ACC112 (cell line): ENCODE measurements around the gene NIT2.

ENCODE experiments used
- H2AFZ ChIP-seq: fragments of 200-600 bp; sonication (generic); one replicate; pipeline ENCODE4 v1.6.0; 2017; ENCODE audit warnings: antibody characterized with exemption, low read length; ENCODE audit not compliant: unreplicated experiment
- H3K27ac ChIP-seq: fragments of 200-600 bp; sonication (generic); 2 replicates; pipeline ENCODE4 v1.5.1; 2014; ENCODE audit warnings: low read depth, mild to moderate bottlenecking, antibody characterized with exemption, low read length, moderate library complexity
- H3K27me3 ChIP-seq: fragments of 200-600 bp; sonication (generic); 2 replicates; pipeline ENCODE4 v1.6.1; 2014; ENCODE audit warnings: mild to moderate bottlenecking, antibody characterized with exemption, low read length, moderate library complexity, mixed read lengths; ENCODE audit not compliant: insufficient read depth
- H3K36me3 ChIP-seq: fragments of 200-600 bp; sonication (generic); 2 replicates; pipeline ENCODE4 v1.6.1; 2016; ENCODE audit warnings: mild to moderate bottlenecking, antibody characterized with exemption, low read length, moderate library complexity, mixed read lengths; ENCODE audit not compliant: insufficient read depth
- H3K4me1 ChIP-seq: fragments of 200-600 bp; sonication (generic); one replicate; pipeline ENCODE4 v1.6.1; 2016; ENCODE audit warnings: low read length, mixed read lengths; ENCODE audit not compliant: insufficient read depth, unreplicated experiment, control insufficient read depth
- H3K4me3 ChIP-seq: fragments of 200-600 bp; sonication (generic); 2 replicates; pipeline ENCODE4 v1.5.1; 2014; ENCODE audit warnings: mild to moderate bottlenecking, low read depth, low read length
- H3K79me2 ChIP-seq: fragments of 200-600 bp; sonication (generic); one replicate; pipeline ENCODE4 v1.6.0; 2016; ENCODE audit warnings: low read length; ENCODE audit not compliant: control insufficient read depth, unreplicated experiment, insufficient read depth

NIT2 gene

GRCh38 chr3:100360757-100361496, 26.4 kb downstream of the NIT2 start:
- peaks cover 45% of the 10 kb centered on the region for H3K36me3 ChIP-seq

GRCh38 chr3:100361897-100362296, 27.3 kb downstream of the NIT2 start:
- peaks cover 53% of the 10 kb centered on the region for H3K36me3 ChIP-seq
- no peaks in the 10 kb centered on the region for H3K4me1 ChIP-seq
- no peak overlapping the region for H2AFZ ChIP-seq
- no peaks in the 10 kb centered on the region for H3K27me3 ChIP-seq
- no peaks in the 10 kb centered on the region for H3K79me2 ChIP-seq
- no peak overlapping the region for H3K4me3 ChIP-seq
- no peak overlapping the region for H3K27ac ChIP-seq

More at GRCh38 chr3:100360757-100361496, 26.4 kb downstream of the NIT2 start:
- Histone ChIP-seq H2AFZ (no peak overlapping the region), H3K79me2 (no peaks in the 10 kb centered on the region), H3K4me1 (no peaks in the 10 kb centered on the region), H3K27ac (no peak overlapping the region), H3K4me3 (no peak overlapping the region), H3K27me3 (no peaks in the 10 kb centered on the region)

DNA sequence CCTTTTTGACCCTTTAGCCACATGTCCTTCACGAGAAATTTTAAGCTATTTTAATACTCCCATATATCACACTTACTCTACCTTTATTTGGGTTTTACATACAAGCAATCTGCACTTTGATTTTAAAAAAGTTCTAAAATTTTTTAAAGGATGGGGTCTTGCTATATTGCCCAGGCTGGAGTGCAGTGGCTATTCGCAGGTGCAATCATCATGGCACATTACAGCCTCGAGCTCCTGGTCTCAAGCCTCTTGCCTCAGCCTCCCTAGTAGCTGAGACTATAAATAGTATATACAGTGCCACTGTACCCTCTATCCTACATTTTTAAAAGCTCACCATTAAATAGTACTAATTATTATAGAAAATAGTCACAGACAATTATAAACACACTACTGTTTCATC, 29.9 kb downstream of the NIT2 start:
- H3K4me1 ChIP-seq, result peaks cover 7% of the 10 kb centered on the region
- no peak overlapping the region for H3K27ac ChIP-seq
- no peaks in the 10 kb centered on the region for H3K79me2 ChIP-seq
- H3K4me3 ChIP-seq, result no peak overlapping the region
- no peak overlapping the region for H2AFZ ChIP-seq
- peaks cover 49% of the 10 kb centered on the region for H3K36me3 ChIP-seq
- no peaks in the 10 kb centered on the region for H3K27me3 ChIP-seq

DNA sequence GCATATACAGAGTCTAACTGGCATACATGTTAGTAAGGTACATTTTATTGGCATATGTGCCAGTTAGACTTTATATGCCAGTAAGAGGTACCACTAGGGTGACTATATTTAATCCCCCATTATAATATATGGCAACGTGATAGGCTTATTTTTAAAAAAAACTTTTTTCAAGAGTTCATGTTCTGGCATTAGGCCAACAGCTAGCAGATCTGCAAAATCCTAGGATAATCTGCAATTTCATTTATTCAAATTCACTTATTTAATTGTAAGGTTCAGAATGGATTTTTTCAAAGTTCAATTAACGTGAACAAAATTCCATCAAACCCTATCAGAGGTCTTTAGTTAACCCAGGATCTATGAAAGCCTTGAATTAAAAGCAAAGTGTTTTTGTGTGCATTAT, 31.9 kb downstream of the NIT2 start:
- Histone ChIP-seq H3K79me2 (no peaks in the 10 kb centered on the region), H3K36me3 (peaks cover 40% of the 10 kb centered on the region), H2AFZ (no peak overlapping the region), H3K27ac (no peak overlapping the region), H3K4me1 (peaks cover 15% of the 10 kb centered on the region), H3K27me3 (no peaks in the 10 kb centered on the region), H3K4me3 (no peak overlapping the region)

GRCh38 chr3:100368441-100368840, 33.9 kb downstream of the NIT2 start:
- Histone ChIP-seq H3K36me3 (peaks cover 41% of the 10 kb centered on the region), H3K4me3 (no peak overlapping the region), H3K27ac (no peak overlapping the region), H3K4me1 (peaks cover 15% of the 10 kb centered on the region), H2AFZ (no peak overlapping the region), H3K79me2 (peaks cover 3% of the 10 kb centered on the region), H3K27me3 (no peaks in the 10 kb centered on the region)

DNA sequence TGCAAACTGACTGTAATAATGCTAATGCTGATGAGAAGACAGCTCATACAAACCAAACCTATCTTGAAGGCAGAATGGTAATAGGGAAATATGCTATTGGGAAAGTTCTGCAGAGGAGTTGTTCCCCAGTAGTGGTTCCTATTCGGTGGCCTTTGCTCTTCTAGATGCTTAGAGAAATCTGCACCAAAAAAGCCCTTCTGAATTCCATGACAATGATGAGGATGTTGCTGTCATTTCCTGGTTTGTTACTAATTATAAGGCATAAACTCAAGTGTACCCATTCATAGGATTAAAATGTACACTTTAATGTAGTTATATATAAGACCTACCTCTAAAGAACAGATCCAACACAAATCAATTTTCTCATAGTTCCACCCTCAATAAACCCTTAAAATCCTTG, 36.2 kb downstream of the NIT2 start:
- Histone ChIP-seq H2AFZ (no peak overlapping the region), H3K4me1 (peaks cover 15% of the 10 kb centered on the region), H3K79me2 (peaks cover 3% of the 10 kb centered on the region), H3K4me3 (no peak overlapping the region), H3K36me3 (peaks cover 32% of the 10 kb centered on the region), H3K27me3 (no peaks in the 10 kb centered on the region), H3K27ac (no peak overlapping the region)

- Histone ChIP-seq H3K27ac (no peak overlapping the region), H2AFZ (no peak overlapping the region), H3K4me1 (peaks cover 8% of the 10 kb centered on the region), H3K27me3 (no peaks in the 10 kb centered on the region), H3K79me2 (peaks cover 3% of the 10 kb centered on the region), H3K36me3 (peaks cover 40% of the 10 kb centered on the region), H3K4me3 (no peak overlapping the region)
Measured at GRCh38 chr3:100374521-100374920, 40.0 kb downstream of the NIT2 start.

DNA sequence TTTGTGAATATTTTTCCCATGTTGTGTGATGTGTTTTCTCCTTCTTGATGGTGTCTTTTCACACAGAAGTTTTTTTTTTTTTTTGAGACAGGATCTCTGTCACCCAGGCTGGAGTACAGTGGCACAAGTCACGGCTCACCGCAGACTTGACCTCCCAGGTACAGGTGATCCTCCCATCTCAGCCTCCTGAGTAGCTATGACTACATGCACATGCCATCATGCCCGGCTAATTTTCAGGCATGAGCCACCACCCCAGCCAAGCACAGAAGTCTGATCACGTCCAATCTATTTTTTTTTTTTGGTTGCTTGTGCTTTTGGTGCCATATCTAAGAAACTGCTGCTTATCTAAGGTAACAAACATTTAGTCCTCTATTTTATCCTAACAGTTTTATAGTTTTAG, 41.7 kb downstream of the NIT2 start:
- no peak overlapping the region for H3K27ac ChIP-seq
- H3K36me3 ChIP-seq, result peaks cover 48% of the 10 kb centered on the region
- no peak overlapping the region for H2AFZ ChIP-seq
- H3K27me3 ChIP-seq, result no peaks in the 10 kb centered on the region
- H3K79me2 ChIP-seq, result peaks cover 3% of the 10 kb centered on the region
- no peak overlapping the region for H3K4me3 ChIP-seq
- H3K4me1 ChIP-seq, result no peaks in the 10 kb centered on the region

DNA sequence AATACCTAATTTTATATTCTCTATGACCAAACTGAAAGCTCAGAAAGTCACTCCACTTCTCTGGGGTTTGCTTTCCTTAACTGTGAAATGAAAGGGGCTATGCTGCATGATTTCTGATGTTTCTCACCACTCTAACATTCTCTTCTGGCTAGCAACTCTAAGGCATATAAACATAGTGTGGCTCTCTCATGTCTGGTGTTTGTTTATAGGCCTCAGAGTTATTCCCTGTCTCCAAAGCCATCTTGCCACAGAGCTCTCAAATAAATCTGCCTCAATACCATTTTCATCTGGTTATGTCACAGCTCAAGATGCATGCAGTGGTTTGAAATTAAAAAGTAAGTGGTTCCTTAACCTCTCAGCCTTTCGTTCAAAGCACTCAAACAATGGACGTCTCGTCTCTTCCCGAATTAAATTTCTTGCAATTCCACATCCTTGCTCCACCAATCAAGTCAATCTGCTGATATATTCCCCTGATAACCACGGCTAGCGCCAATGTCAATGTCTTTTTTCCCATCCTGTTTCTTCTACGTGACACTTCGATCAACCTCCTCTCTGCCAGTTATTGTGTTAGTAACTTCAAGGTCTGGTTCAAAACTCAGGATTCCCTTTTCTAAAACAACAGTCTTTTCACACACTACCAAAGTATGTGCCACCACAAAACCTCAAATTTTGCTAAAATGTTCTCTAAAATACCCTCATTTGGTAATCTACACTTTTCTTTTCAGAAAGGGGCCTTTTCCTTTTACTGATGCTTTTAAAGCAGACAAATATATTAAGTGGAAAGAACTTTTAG, 50.4 kb downstream of the NIT2 start:
- Histone ChIP-seq H3K36me3 (peaks cover 47% of the 10 kb centered on the region), H3K27me3 (no peaks in the 10 kb centered on the region), H3K79me2 (peaks cover 46% of the 10 kb centered on the region), H3K27ac (peak overlapping the region; percentile 50), H3K4me3 (peak overlapping the region; percentile 27; the same call in 1 of the 2 replicates), H3K4me1 (peaks cover 32% of the 10 kb centered on the region), H2AFZ (no peak overlapping the region)

GRCh38 chr3:100386437-100387074, 52.0 kb downstream of the NIT2 start:
- Histone ChIP-seq H2AFZ (no peak overlapping the region), H3K4me1 (peaks cover 32% of the 10 kb centered on the region), H3K27ac (peak overlapping the region; percentile 50), H3K36me3 (peaks cover 42% of the 10 kb centered on the region), H3K4me3 (0 out of 2 replicates have a peak overlapping the region, but pooled peaks have one; percentile 13), H3K27me3 (no peaks in the 10 kb centered on the region), H3K79me2 (peaks cover 56% of the 10 kb centered on the region)
